Measurements from ENCODE around the gene EFHC1.

The EFHC1 gene

DNA sequence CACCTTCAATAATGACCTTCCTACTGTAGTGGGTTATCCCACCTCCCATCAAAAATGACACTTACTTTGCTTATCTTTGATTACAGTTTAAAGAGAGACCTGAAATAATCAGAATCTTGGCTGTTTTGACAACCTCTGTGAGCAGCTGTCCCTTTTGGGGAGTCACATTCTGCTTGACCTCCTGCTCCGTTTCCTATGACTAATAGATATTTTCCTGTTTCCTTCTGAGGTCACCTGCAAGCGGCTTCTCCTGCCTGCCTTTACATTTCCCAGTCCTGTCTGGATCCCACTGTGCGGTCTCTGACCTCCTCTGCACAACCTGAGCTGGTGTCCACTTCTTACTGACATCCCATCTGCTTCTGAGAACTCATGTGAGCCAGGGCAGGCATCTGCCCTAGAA is 102.5 kb downstream of the EFHC1 start:
- peak; percentile 39 for ATAC-seq (ENCODE audit: low read depth)
- peak overlapping the region; percentile 74 for H3K27ac ChIP-seq (ENCODE audit: poor library complexity, severe bottlenecking)
- DNase-seq (ENCODE audit: low spot score): no peak

DNA sequence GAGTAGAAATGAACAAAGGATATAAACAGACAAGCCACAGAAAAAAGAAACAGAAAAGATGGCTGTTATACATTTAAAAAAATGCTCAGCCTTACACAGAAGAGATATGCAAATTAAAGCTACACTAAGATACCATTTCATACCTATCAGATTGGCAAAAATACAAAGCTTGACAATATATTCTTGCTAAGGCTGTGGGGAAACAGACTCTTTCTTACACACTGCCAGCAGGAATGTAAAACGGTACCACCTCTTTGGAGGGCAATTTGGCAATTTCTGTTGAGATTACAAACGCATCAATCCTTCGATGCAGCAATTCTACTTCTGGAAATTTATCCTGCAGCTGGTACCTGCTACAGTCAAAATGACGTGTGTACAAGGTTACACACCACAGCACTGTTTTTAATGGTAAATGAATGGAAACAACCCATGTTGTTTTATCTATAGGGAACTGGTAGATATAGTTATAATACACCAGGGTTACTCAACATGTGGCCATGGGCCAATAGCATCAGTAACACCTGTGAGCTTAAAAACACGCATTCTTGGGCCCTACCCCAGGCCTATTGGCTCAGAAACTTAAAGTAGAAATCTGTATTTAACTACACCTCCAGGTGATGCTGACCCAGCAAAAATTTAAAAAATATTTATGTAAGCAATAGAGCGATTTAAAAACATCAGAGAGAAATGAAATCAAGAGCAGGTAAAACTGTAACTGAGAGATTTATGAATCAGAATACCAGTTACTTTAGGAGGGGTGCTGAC is 103.4 kb downstream of the EFHC1 start:
- peak; percentile 70 for ATAC-seq (ENCODE audit: low read depth)
- Histone ChIP-seq H3K4me3 (ENCODE audit: severe bottlenecking) (no peak overlapping the region), H3K9me3 (ENCODE audit: severe bottlenecking) (no peaks in the 10 kb centered on the region), H3K4me1 (ENCODE audit: insufficient read depth, poor library complexity, severe bottlenecking) (peaks cover 33% of the 10 kb centered on the region), H3K36me3 (ENCODE audit: low read depth) (no peaks in the 10 kb centered on the region; the same call in 1 of the 2 replicates), H3K27ac (ENCODE audit: poor library complexity, severe bottlenecking) (peak overlapping the region; percentile 74), H3K27me3 (ENCODE audit: insufficient read depth, poor library complexity, severe bottlenecking) (no peaks in the 10 kb centered on the region)
- TF ChIP-seq, protein P1, sequence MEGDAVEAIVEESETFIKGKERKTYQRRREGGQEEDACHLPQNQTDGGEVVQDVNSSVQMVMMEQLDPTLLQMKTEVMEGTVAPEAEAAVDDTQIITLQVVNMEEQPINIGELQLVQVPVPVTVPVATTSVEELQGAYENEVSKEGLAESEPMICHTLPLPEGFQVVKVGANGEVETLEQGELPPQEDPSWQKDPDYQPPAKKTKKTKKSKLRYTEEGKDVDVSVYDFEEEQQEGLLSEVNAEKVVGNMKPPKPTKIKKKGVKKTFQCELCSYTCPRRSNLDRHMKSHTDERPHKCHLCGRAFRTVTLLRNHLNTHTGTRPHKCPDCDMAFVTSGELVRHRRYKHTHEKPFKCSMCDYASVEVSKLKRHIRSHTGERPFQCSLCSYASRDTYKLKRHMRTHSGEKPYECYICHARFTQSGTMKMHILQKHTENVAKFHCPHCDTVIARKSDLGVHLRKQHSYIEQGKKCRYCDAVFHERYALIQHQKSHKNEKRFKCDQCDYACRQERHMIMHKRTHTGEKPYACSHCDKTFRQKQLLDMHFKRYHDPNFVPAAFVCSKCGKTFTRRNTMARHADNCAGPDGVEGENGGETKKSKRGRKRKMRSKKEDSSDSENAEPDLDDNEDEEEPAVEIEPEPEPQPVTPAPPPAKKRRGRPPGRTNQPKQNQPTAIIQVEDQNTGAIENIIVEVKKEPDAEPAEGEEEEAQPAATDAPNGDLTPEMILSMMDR (IDR thresholded peaks at IDR 0.05; ENCODE audit: poor library complexity, severe bottlenecking): no peak
- DNase-seq (ENCODE audit: low spot score): no peak

More for the DNA sequence above, 102.5 kb downstream of the EFHC1 start:
- Histone ChIP-seq H3K4me1 (ENCODE audit: insufficient read depth, poor library complexity, severe bottlenecking) (peaks cover 39% of the 10 kb centered on the region), H3K27me3 (ENCODE audit: insufficient read depth, poor library complexity, severe bottlenecking) (no peaks in the 10 kb centered on the region), H3K9me3 (ENCODE audit: severe bottlenecking) (no peaks in the 10 kb centered on the region), H3K4me3 (ENCODE audit: severe bottlenecking) (no peak overlapping the region), H3K36me3 (ENCODE audit: low read depth) (no peaks in the 10 kb centered on the region; the same call in 1 of the 2 replicates)
- TF ChIP-seq, protein P1 (IDR thresholded peaks at IDR 0.05; ENCODE audit: poor library complexity, severe bottlenecking): no peak

DNA sequence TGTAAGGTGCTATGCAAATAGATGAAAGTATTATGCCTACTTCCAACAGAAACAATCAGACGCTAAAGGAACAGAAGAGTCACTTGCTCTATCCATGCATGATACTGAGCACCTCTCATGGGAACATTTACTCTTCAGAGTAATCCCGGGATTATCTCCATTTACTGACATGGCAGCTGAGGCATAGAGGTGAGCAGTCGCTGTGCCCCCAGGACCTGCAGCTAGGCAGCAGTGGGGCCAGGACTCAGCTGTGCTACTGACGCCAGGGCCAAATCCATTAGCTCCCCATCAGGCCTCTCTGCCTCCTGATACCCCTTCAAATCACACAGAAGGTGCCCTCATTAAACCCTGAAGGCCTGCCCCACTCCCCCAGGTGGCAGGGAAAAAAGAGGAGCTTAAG is 104.8 kb downstream of the EFHC1 start:
- H3K9me3 ChIP-seq (ENCODE audit: severe bottlenecking): no peaks in the 10 kb centered on the region
- H3K27ac ChIP-seq (ENCODE audit: poor library complexity, severe bottlenecking): peak overlapping the region; percentile 74
- TF ChIP-seq, protein P1 (IDR thresholded peaks at IDR 0.05; ENCODE audit: poor library complexity, severe bottlenecking): no peak
- H3K36me3 ChIP-seq (ENCODE audit: low read depth): peaks cover 2% of the 10 kb centered on the region; the same call in 1 of the 2 replicates
- no peaks in the 10 kb centered on the region for H3K27me3 ChIP-seq (ENCODE audit: insufficient read depth, poor library complexity, severe bottlenecking)
- no peak for DNase-seq (ENCODE audit: low spot score)
- H3K4me1 ChIP-seq (ENCODE audit: insufficient read depth, poor library complexity, severe bottlenecking): peaks cover 29% of the 10 kb centered on the region
- no peak for ATAC-seq (ENCODE audit: low read depth)
- no peak overlapping the region for H3K4me3 ChIP-seq (ENCODE audit: severe bottlenecking)

DNA sequence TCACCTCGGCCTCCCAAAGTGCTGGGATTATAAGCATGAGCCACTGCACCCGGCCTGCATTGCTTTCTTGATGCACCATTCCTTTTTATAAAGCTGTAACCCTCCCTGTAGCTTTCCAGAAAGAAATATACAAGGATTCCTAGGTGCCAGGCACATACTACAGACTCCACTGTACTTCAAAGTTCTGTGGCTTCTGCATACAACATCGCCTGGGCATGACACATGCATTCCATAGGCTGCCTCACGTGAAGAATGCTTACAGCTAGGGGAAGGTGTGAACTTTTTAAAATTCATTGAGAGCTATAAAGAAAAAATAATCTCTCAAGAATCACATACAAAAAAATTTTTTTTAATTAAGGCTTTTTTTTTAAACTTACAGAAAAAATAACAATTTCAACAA is 106.5 kb downstream of the EFHC1 start:
- DNase-seq (ENCODE audit: low spot score) (no peak), ATAC-seq (ENCODE audit: low read depth) (0 out of 3 replicates have a peak, but pooled peaks have one; percentile 28)
- Histone ChIP-seq H3K36me3 (ENCODE audit: low read depth) (0 out of 2 replicates have a peak, but pooled peaks cover 3% of the 10 kb centered on the region), H3K4me3 (ENCODE audit: severe bottlenecking) (no peak overlapping the region), H3K27ac (ENCODE audit: poor library complexity, severe bottlenecking) (no peak overlapping the region), H3K9me3 (ENCODE audit: severe bottlenecking) (no peaks in the 10 kb centered on the region), H3K4me1 (ENCODE audit: insufficient read depth, poor library complexity, severe bottlenecking) (peaks cover 29% of the 10 kb centered on the region), H3K27me3 (ENCODE audit: insufficient read depth, poor library complexity, severe bottlenecking) (no peaks in the 10 kb centered on the region)
- TF ChIP-seq, protein P1 (IDR thresholded peaks at IDR 0.05; ENCODE audit: poor library complexity, severe bottlenecking): no peak

DNA sequence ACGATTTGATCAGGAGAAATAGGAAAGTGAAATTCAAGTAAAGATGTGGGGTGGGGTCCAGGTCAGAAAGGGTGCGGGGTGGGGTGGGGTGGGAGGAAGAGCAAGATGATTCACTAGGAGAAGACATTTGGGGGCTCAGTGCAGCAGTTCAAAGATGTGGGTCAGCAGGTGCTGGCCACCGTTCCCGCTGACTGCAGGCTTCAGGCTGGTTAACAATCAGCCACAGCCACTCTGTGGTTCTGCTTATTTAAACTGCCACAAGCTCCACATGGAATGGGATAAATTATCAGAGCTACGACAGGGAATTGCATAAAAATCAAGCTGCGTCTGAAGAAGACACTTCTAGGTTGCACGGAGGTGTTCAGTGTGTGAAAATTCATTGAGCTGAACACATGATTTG is 107.3 kb downstream of the EFHC1 start:
- Histone ChIP-seq H3K4me3 (ENCODE audit: severe bottlenecking) (no peak overlapping the region), H3K9me3 (ENCODE audit: severe bottlenecking) (no peaks in the 10 kb centered on the region), H3K27ac (ENCODE audit: poor library complexity, severe bottlenecking) (no peak overlapping the region), H3K27me3 (ENCODE audit: insufficient read depth, poor library complexity, severe bottlenecking) (no peaks in the 10 kb centered on the region), H3K4me1 (ENCODE audit: insufficient read depth, poor library complexity, severe bottlenecking) (peaks cover 27% of the 10 kb centered on the region), H3K36me3 (ENCODE audit: low read depth) (peaks cover 10% of the 10 kb centered on the region; the same call in 1 of the 2 replicates)
- TF ChIP-seq, protein P1 (IDR thresholded peaks at IDR 0.05; ENCODE audit: poor library complexity, severe bottlenecking): no peak
- ATAC-seq (ENCODE audit: low read depth) (no peak), DNase-seq (ENCODE audit: low spot score) (no peak)

Measured in RWPE2 (cell line).